ENCODE data around the gene CCSER2. TPM values are rescaled to one million over a fixed set of nuclear protein-coding genes. Genes with fewer than 3 reads are reported as not detected.

CCSER2 gene
- total and polyA plus RNA-seq, 2 donors (not counting 1 experiment from before 2014, with no cell fraction given): 6.0 to 45.9 TPM

- TF ChIP-seq EZH2 (IDR thresholded peaks at IDR 0.05; ENCODE audit: borderline replicate concordance, insufficient read depth, low read depth, low read length, poor library complexity, severe bottlenecking) (no peak), CTCF (IDR thresholded peaks at IDR 0.05) (no peak)
These were observed 30.3 kb upstream of the CCSER2 start for GRCh38 chr10:84298057-84298456.

GRCh38 chr10:84302223-84302622, 26.2 kb upstream of the CCSER2 start:
- CTCF ChIA-PET: interaction anchor here (0.6 to 1.7 kb wide), 4 partner anchors 34 to 242 kb away, joined by 3 to 4 read pairs (median 3); no protein-coding TSS in a partner anchor
- Histone ChIP-seq H3K27ac (ENCODE audit: low read length in 2 of 2) (no peak overlapping the region), H2AFZ (ENCODE audit: insufficient read depth, low read depth, low read length, poor library complexity, severe bottlenecking) (no peak overlapping the region), H3K4me2 (replicated peaks; ENCODE audit: low read depth, low read length, poor library complexity, severe bottlenecking) (no peak overlapping the region), H3K4me1 (ENCODE audit: control insufficient read depth in 2 of 2, insufficient read depth in 2 of 2, low read length in 2 of 2) (no peaks in the 10 kb centered on the region), H3K79me2 (ENCODE audit: control insufficient read depth, insufficient read depth, low read length) (no peaks in the 10 kb centered on the region), H4K20me1 (ENCODE audit: control insufficient read depth, insufficient read depth, low read length, poor library complexity, severe bottlenecking) (no peaks in the 10 kb centered on the region), H3K9me3 (ENCODE audit: control extremely low read depth in 1 of 3, control insufficient read depth in 2 of 3, insufficient read depth in 1 of 3, low read length in 2 of 3) (no peaks in the 10 kb centered on the region), H3K36me3 (replicated peaks in 1 of 2; ENCODE audit: control extremely low read depth in 1 of 2, control insufficient read depth in 1 of 2, extremely low read depth in 1 of 2, insufficient read depth in 2 of 2, low read length in 1 of 2) (no peaks in the 10 kb centered on the region), H3K27me3 (replicated peaks in 1 of 4; ENCODE audit: control extremely low read depth in 1 of 4, control insufficient read depth in 3 of 4, insufficient read depth in 4 of 4, low read length in 3 of 4) (peaks cover 0 to 5% (median 0%) of the 10 kb centered on the region in 4 experiments), H3K9ac (ENCODE audit: low read length) (no peak overlapping the region), H3K4me3 (ENCODE audit: control extremely low read depth in 1 of 5, extremely low read depth in 1 of 5, insufficient read depth in 1 of 5, low read depth in 2 of 5, low read length in 4 of 5) (no peak overlapping the region)
- no peak for ATAC-seq (ENCODE audit: low read depth)
- WGBS (ENCODE audit: insufficient coverage): 72% methylated on average over 2 of the region's 2 CpGs
- no peaks in the 10 kb centered on the region for H3K4me1 Mint-ChIP-seq
- H3K27ac Mint-ChIP-seq: no peak overlapping the region
- TF ChIP-seq CTCF (IDR thresholded peaks at IDR 0.05) (no peak), EZH2 (IDR thresholded peaks at IDR 0.05; ENCODE audit: borderline replicate concordance, insufficient read depth, low read depth, low read length, poor library complexity, severe bottlenecking) (no peak)
- H3K4me3 Mint-ChIP-seq: no peak overlapping the region
- peaks cover 25% of the 10 kb centered on the region for H3K27me3 Mint-ChIP-seq
- intact Hi-C loops (cut with micrococcal nuclease): no loop called here
- DNase-seq: no peak
- POLR2A ChIA-PET: no interaction called here
- no peaks in the 10 kb centered on the region for H3K9me3 Mint-ChIP-seq (ENCODE audit: insufficient read depth)

More at GRCh38 chr10:84298057-84298456, 30.3 kb upstream of the CCSER2 start:
- DNase-seq (no peak), ATAC-seq (ENCODE audit: low read depth) (no peak)
- Histone ChIP-seq H3K9ac (ENCODE audit: low read length) (no peak overlapping the region), H3K36me3 (replicated peaks in 1 of 2; ENCODE audit: control extremely low read depth in 1 of 2, control insufficient read depth in 1 of 2, extremely low read depth in 1 of 2, insufficient read depth in 2 of 2, low read length in 1 of 2) (no peaks in the 10 kb centered on the region), H3K27me3 (replicated peaks in 1 of 4; ENCODE audit: control extremely low read depth in 1 of 4, control insufficient read depth in 3 of 4, insufficient read depth in 4 of 4, low read length in 3 of 4) (peaks cover 0 to 2% (median 0%) of the 10 kb centered on the region in 4 experiments), H3K9me3 (ENCODE audit: control extremely low read depth in 1 of 3, control insufficient read depth in 2 of 3, insufficient read depth in 1 of 3, low read length in 2 of 3) (no peaks in the 10 kb centered on the region), H3K27ac (ENCODE audit: low read length in 2 of 2) (no peak overlapping the region), H3K4me2 (replicated peaks; ENCODE audit: low read depth, low read length, poor library complexity, severe bottlenecking) (no peak overlapping the region), H4K20me1 (ENCODE audit: control insufficient read depth, insufficient read depth, low read length, poor library complexity, severe bottlenecking) (no peaks in the 10 kb centered on the region), H3K4me3 (ENCODE audit: control extremely low read depth in 1 of 5, extremely low read depth in 1 of 5, insufficient read depth in 1 of 5, low read depth in 2 of 5, low read length in 4 of 5) (no peak overlapping the region), H3K79me2 (ENCODE audit: control insufficient read depth, insufficient read depth, low read length) (no peaks in the 10 kb centered on the region), H2AFZ (ENCODE audit: insufficient read depth, low read depth, low read length, poor library complexity, severe bottlenecking) (no peak overlapping the region), H3K4me1 (ENCODE audit: control insufficient read depth in 2 of 2, insufficient read depth in 2 of 2, low read length in 2 of 2) (no peaks in the 10 kb centered on the region)
- Mint-ChIP-seq H3K9me3 (ENCODE audit: insufficient read depth) (no peaks in the 10 kb centered on the region), H3K27me3 (peaks cover 17% of the 10 kb centered on the region), H3K4me1 (no peaks in the 10 kb centered on the region), H3K4me3 (no peak overlapping the region), H3K27ac (no peak overlapping the region)
- POLR2A ChIA-PET: no interaction called here
- WGBS (ENCODE audit: insufficient coverage): 82% methylated on average over 2 of the region's 3 CpGs
- CTCF ChIA-PET: no interaction called here
- intact Hi-C loops (cut with micrococcal nuclease): no loop called here
